Neural cell (in vitro differentiated cells): ENCODE measurements around the gene HS6ST3. TPM values are rescaled to one million over a fixed set of nuclear protein-coding genes. Genes with fewer than 3 reads are reported as not detected.

Experiments used
- H2AFZ ChIP-seq: fragments of 200-600, 300-800 bp; sonication (generic), shearing (Covaris generic); 2 replicates; pipeline ENCODE4 v1.6.0; 2014; ENCODE audit warnings: low read depth, mild to moderate bottlenecking, antibody characterized with exemption, low read length, moderate library complexity
- H3F3A ChIP-seq: fragments of 200-600 bp; shearing (Covaris generic); 2 replicates; pipeline ENCODE4 v1.6.1; 2016; ENCODE audit warnings: mild to moderate bottlenecking, moderate library complexity, mixed read lengths, antibody characterized with exemption, low read length; ENCODE audit not compliant: insufficient read depth, poor library complexity, severe bottlenecking
- H3K27ac ChIP-seq: fragments of 200-600, 300-800 bp; sonication (generic), shearing (Covaris generic); 2 replicates; pipeline ENCODE4 v1.5.1; 2014; ENCODE audit warnings: mild to moderate bottlenecking, low read length, moderate library complexity
- H3K27me3 ChIP-seq: fragments of 300-800, 200-600 bp; sonication (generic), shearing (Covaris generic); 2 replicates; pipeline ENCODE4 v1.6.0; 2014; ENCODE audit warnings: mild to moderate bottlenecking, low read depth, low read length, moderate library complexity; ENCODE audit not compliant: insufficient read depth
- H3K36me3 ChIP-seq: fragments of 300-800, 200-600 bp; sonication (generic), shearing (Covaris generic); 2 replicates; pipeline ENCODE4 v1.5.1; 2014; ENCODE audit warnings: mild to moderate bottlenecking, antibody characterized with exemption, low read length, moderate library complexity; ENCODE audit not compliant: insufficient read depth
- H3K4me2 ChIP-seq: fragments of 300-800, 200-600 bp; sonication (generic), shearing (Covaris generic); 2 replicates; pipeline ENCODE4 v1.6.0; 2014; ENCODE audit warnings: mild to moderate bottlenecking, low read length
- H3K4me3 ChIP-seq: fragments of 300-800, 200-600 bp; sonication (generic), shearing (Covaris generic); 2 replicates; pipeline ENCODE4 v1.5.1; 2014; ENCODE audit warnings: mild to moderate bottlenecking, low read length, moderate library complexity
- H3K79me2 ChIP-seq: fragments of 200-600 bp; shearing (Covaris generic); replicated peaks from 2 replicates; pipeline ENCODE4 v1.6.0; 2014; ENCODE audit warnings: mild to moderate bottlenecking, low read length, moderate library complexity; ENCODE audit not compliant: insufficient read depth
- H3K9ac ChIP-seq: fragments of 300-800, 200-600 bp; sonication (generic), shearing (Covaris generic); 2 replicates; pipeline ENCODE4 v1.6.1; 2016; ENCODE audit warnings: mild to moderate bottlenecking, low read length, mixed read lengths
- H3K9me2 ChIP-seq: fragments of 200-600 bp; shearing (Covaris generic); 2 replicates; pipeline ENCODE4 v1.6.1; 2016; ENCODE audit warnings: mild to moderate bottlenecking, low read length, mixed read lengths; ENCODE audit not compliant: insufficient read depth
- H3K9me3 ChIP-seq: fragments of 200-600, 300-800 bp; sonication (generic), shearing (Covaris generic); 2 replicates; pipeline ENCODE4 v1.6.1; 2016; ENCODE audit warnings: mild to moderate bottlenecking, mixed run types, low read length, moderate library complexity, mixed read lengths
- H4K20me1 ChIP-seq: fragments of 200-600 bp; shearing (Covaris generic); 2 replicates; pipeline ENCODE4 v1.6.1; 2016; ENCODE audit warnings: mild to moderate bottlenecking, mixed run types; ENCODE audit not compliant: insufficient read depth
- CTCF ChIP-seq: fragments of 450-650 bp; IDR thresholded peaks from 2 replicates; pipeline ENCODE4 v1.5.1; 2014; ENCODE audit warnings: antibody characterized with exemption, mild to moderate bottlenecking, moderate library complexity; ENCODE audit not compliant: poor library complexity, severe bottlenecking
- EP300 ChIP-seq: fragments of 450-650 bp; conservative IDR thresholded peaks from 2 replicates; pipeline ENCODE4 v1.6.1; 2014; ENCODE audit warnings: antibody characterized with exemption, mild to moderate bottlenecking, moderate library complexity; ENCODE audit not compliant: poor library complexity, severe bottlenecking
- EZH2 ChIP-seq: fragments of 200-600, 300-800 bp; shearing (Covaris generic), sonication (generic); IDR thresholded peaks from 2 replicates; pipeline ENCODE4 v1.6.1; 2014; ENCODE audit warnings: antibody characterized with exemption, low read length, borderline replicate concordance, mild to moderate bottlenecking; ENCODE audit not compliant: insufficient read depth, poor library complexity, severe bottlenecking
- MXI1 ChIP-seq: fragments of 450-650 bp; conservative IDR thresholded peaks from 2 replicates; pipeline ENCODE4 v1.6.1; 2014; ENCODE audit warnings: antibody characterized with exemption, mild to moderate bottlenecking; ENCODE audit not compliant: poor library complexity, severe bottlenecking
- POLR2AphosphoS5 ChIP-seq: IDR thresholded peaks from 2 replicates; pipeline ENCODE4 v1.6.1; 2012
- RAD21 ChIP-seq: fragments of 450-650 bp; conservative IDR thresholded peaks from 2 replicates; pipeline ENCODE4 v1.6.1; 2014; ENCODE audit warnings: antibody characterized with exemption, mild to moderate bottlenecking, moderate library complexity
- REST ChIP-seq: IDR thresholded peaks from 2 replicates; pipeline ENCODE4 v1.6.1; 2012; ENCODE audit warnings: borderline replicate concordance
- SMC3 ChIP-seq: fragments of 450-650 bp; conservative IDR thresholded peaks from 2 replicates; pipeline ENCODE4 v1.6.1; 2014; ENCODE audit warnings: antibody characterized with exemption, mild to moderate bottlenecking, moderate library complexity; ENCODE audit not compliant: poor library complexity
- TAF1 ChIP-seq: IDR thresholded peaks from 2 replicates; pipeline ENCODE4 v1.6.1; 2012; ENCODE audit warnings: low read depth
- polyA plus RNA-seq: library from polyadenylated mRNA; depleted of rRNA; stranded (reverse); fragments of >200 nt; gene quantifications from 2 replicates; pipeline ENCODE4 v1.2.3, GENCODE V29; 2014

Gene HS6ST3
- polyA plus RNA-seq, 1 donor from 2014 or later, result 10.9 TPM

GRCh38 chr13:96781141-96781540 is 691.2 kb downstream of the HS6ST3 start:
- no peak overlapping the region for H3K4me2 ChIP-seq
- H2AFZ ChIP-seq, result no peak overlapping the region
- H3K9ac ChIP-seq, result no peak overlapping the region
- no peaks in the 10 kb centered on the region for H3K9me3 ChIP-seq
- no peak overlapping the region for H3K27ac ChIP-seq
- H4K20me1 ChIP-seq, result no peaks in the 10 kb centered on the region
- TF ChIP-seq MXI1 (no peak), RAD21 (no peak), EZH2 (no peak), TAF1 (no peak), CTCF (no peak), REST (no peak), EP300 (no peak), SMC3 (no peak), POLR2AphosphoS5 (no peak)
- no peaks in the 10 kb centered on the region for H3K79me2 ChIP-seq
- no peaks in the 10 kb centered on the region for H3F3A ChIP-seq
- H3K27me3 ChIP-seq, result no peaks in the 10 kb centered on the region
- H3K9me2 ChIP-seq, result no peaks in the 10 kb centered on the region
- H3K36me3 ChIP-seq, result no peaks in the 10 kb centered on the region
- no peak overlapping the region for H3K4me3 ChIP-seq

- H3K9ac ChIP-seq, result no peak overlapping the region
- H3K9me2 ChIP-seq, result no peaks in the 10 kb centered on the region
- no peaks in the 10 kb centered on the region for H4K20me1 ChIP-seq
- H3K79me2 ChIP-seq, result no peaks in the 10 kb centered on the region
- H3K4me2 ChIP-seq, result no peak overlapping the region
- H3K9me3 ChIP-seq, result no peaks in the 10 kb centered on the region
- no peaks in the 10 kb centered on the region for H3F3A ChIP-seq
- H3K36me3 ChIP-seq, result no peaks in the 10 kb centered on the region
- TF ChIP-seq REST (no peak), POLR2AphosphoS5 (no peak), EP300 (no peak), MXI1 (no peak), RAD21 (no peak), CTCF (no peak), TAF1 (no peak), EZH2 (no peak), SMC3 (no peak)
- H3K4me3 ChIP-seq, result no peak overlapping the region
- no peak overlapping the region for H2AFZ ChIP-seq
- H3K27ac ChIP-seq, result no peak overlapping the region
- no peaks in the 10 kb centered on the region for H3K27me3 ChIP-seq
Measured at GRCh38 chr13:96782186-96782585, 692.3 kb downstream of the HS6ST3 start.
